Activated T-helper 2 cell treated with anti-CD3 and anti-CD28 coated beads, Interferon-gamma antibody, Interleukin-2, Interleukin-4, amounts not matched to agents 10 μg/mL and 5 μg/mL and 100 μg/mL, durations not matched to agents 14 hours and 24 hours and 36 hours (primary cell): Measurements from ENCODE around the gene BBS1. TPM values are rescaled to one million over a fixed set of nuclear protein-coding genes. Genes with fewer than 3 reads are reported as not detected.

ENCODE experiments used
- DNase-seq: peaks from one replicate; pipeline ENCODE4 v3.0.0; 2021; ENCODE audit warnings: low spot score
- H3K27ac Mint-ChIP-seq: one replicate; pipeline ENCODE4 v1.8.0; 2021; ENCODE audit warnings: mixed read lengths
- H3K27me3 Mint-ChIP-seq: one replicate; pipeline ENCODE4 v1.8.0; 2021; ENCODE audit warnings: low read depth, mixed read lengths
- H3K36me3 Mint-ChIP-seq: one replicate; pipeline ENCODE4 v1.8.0; 2021; ENCODE audit warnings: low read depth, mixed read lengths
- H3K4me1 Mint-ChIP-seq: one replicate; pipeline ENCODE4 v1.8.0; 2021; ENCODE audit warnings: low read depth, mixed read lengths
- H3K4me3 Mint-ChIP-seq: one replicate; pipeline ENCODE4 v1.8.0; 2021; ENCODE audit warnings: low read depth, mild to moderate bottlenecking, moderate library complexity, mixed read lengths
- H3K9me3 Mint-ChIP-seq: one replicate; pipeline ENCODE4 v1.8.0; 2021; ENCODE audit warnings: mixed read lengths
- intact Hi-C: fragments of 100-400 bp; cut with micrococcal nuclease; formaldehyde crosslinking; loops from one replicate; pipeline ENCODE4 v1.15.1; 2023
- total RNA-seq: library from RNA; stranded (reverse); gene quantifications from 2 replicates; pipeline ENCODE4 v1.2.3, GENCODE V29; 2022

The BBS1 gene
- total RNA-seq, 1 donor from 2014 or later = 14.9 TPM

DNA sequence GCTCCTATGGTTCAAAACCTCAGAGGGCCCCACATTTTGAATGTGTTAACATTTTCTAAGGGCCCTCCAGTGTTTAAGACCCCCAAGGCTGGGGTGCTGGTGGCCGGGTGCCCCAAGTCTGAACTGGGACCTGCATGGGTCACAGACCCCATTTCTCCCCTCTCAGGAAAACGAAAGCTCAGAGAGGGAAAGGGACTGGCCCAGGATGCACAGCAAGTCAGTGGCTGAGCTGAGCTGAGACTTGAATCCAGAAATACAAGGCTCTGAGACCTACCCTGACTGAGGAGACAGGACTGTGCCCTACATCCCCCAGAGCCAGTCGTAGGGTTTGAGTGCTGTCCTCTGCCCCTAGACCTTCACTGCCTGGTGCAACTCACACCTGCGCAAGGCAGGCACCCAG lies 40.5 kb downstream of the BBS1 start:
- Mint-ChIP-seq H3K4me1 (peaks cover 1% of the 10 kb centered on the region), H3K27ac (no peak overlapping the region)

DNA sequence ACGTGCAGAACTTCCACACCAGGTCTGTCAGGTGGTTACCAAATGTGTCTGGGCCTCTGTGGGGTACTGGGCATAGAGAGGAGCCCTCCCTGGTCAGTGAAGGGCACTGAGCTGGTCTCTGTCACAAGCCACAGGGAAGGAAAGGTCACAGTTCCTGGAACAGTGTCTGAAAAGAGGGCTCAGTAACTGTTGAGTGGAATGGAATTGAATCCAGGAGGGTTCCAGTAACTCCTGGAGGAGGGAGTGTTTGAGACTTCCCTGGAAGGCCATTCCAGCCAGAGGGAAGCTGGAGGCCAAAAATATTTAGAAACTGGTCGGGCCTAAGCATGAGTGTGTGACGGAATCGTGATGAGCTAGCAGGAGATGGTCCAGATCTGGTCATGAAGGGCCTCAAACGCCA lies 44.2 kb downstream of the BBS1 start:
- no peak overlapping the region for H3K4me3 Mint-ChIP-seq
- intact Hi-C loops = no loop called here
- H3K4me1 Mint-ChIP-seq = no peaks in the 10 kb centered on the region
- H3K36me3 Mint-ChIP-seq = no peaks in the 10 kb centered on the region
- no peaks in the 10 kb centered on the region for H3K9me3 Mint-ChIP-seq
- H3K27ac Mint-ChIP-seq = no peak overlapping the region
- peaks cover 11% of the 10 kb centered on the region for H3K27me3 Mint-ChIP-seq
- DNase-seq = no peak

More for the DNA sequence above, 40.5 kb downstream of the BBS1 start:
- H3K4me3 Mint-ChIP-seq = no peak overlapping the region
- peaks cover 15% of the 10 kb centered on the region for H3K27me3 Mint-ChIP-seq
- DNase-seq = no peak
- H3K36me3 Mint-ChIP-seq = no peaks in the 10 kb centered on the region
- intact Hi-C loops = no loop called here
- no peaks in the 10 kb centered on the region for H3K9me3 Mint-ChIP-seq

DNA sequence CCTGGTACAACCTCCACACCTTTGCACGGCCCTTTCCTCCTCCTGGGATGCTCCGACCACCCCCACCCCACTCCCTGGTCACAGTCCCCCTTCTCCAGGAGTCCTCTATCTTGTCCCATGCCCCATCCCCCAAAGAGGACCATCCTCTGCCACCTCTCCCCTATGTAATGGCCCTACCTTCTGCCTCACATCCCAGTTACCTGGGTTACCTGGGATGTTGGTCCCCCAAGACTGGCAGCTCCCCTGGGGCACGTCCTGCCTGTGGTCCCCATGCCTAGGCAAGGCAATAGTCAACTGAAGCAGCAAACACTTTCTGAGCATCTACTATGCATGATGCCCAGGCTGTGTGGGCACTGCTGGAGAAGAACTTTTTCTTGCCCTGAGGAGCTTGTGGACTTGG lies 45.0 kb downstream of the BBS1 start:
- no peaks in the 10 kb centered on the region for H3K4me1 Mint-ChIP-seq
- no peaks in the 10 kb centered on the region for H3K9me3 Mint-ChIP-seq
- no peak overlapping the region for H3K4me3 Mint-ChIP-seq
- H3K36me3 Mint-ChIP-seq = no peaks in the 10 kb centered on the region
- peaks cover 6% of the 10 kb centered on the region for H3K27me3 Mint-ChIP-seq
- H3K27ac Mint-ChIP-seq = no peak overlapping the region
- DNase-seq = no peak
- intact Hi-C loops = no loop called here

DNA sequence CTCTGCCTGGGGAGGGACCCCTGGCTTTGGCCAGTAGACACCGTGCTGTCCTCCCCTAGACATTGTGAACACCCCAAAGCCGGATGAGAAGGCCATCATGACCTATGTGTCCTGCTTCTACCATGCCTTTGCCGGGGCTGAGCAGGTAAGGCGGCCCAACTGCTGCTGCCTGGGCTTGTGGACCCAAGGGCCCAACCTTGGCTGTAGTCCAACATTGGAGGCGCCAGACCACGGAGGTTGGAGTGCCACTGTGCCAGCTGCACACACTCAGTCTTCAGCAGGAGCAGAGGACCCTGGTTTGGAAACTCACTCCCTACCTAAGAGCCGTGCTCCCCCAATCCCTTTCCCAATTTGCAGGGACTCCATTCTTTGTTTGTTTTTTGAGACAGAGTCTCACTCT lies 45.7 kb downstream of the BBS1 start:
- H3K4me3 Mint-ChIP-seq = no peak overlapping the region

DNA sequence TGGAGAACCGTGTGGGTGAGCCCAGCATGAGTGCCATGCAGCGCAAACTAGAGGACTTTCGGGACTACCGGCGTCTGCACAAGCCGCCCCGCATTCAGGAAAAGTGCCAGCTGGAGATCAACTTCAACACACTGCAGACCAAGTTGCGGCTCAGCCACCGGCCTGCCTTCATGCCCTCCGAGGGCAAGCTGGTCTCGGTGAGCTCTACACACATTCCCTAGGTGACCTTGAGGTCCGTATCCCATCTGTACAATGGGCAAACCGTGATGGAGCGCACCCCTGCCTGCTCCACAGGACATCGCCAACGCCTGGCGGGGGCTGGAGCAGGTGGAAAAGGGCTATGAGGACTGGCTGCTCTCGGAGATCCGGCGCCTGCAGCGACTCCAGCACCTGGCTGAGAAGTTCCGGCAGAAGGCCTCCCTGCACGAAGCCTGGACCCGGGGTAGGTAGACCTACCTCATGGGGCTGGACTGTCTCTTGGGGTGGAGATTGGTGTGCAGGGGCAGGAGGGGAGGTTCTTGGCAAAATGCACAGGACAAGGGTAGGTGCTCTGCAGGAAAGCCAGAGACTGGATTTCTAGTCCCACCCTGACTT lies 47.4 kb downstream of the BBS1 start:
- H3K4me3 Mint-ChIP-seq = no peak overlapping the region
- H3K4me1 Mint-ChIP-seq = no peaks in the 10 kb centered on the region
- H3K27me3 Mint-ChIP-seq = peaks cover 6% of the 10 kb centered on the region
- no peak for DNase-seq
- no peaks in the 10 kb centered on the region for H3K9me3 Mint-ChIP-seq
- H3K27ac Mint-ChIP-seq = no peak overlapping the region
- intact Hi-C loops = no loop called here
- H3K36me3 Mint-ChIP-seq = no peaks in the 10 kb centered on the region

More for the DNA sequence above, 45.7 kb downstream of the BBS1 start:
- Mint-ChIP-seq H3K27ac (no peak overlapping the region), H3K36me3 (no peaks in the 10 kb centered on the region), H3K27me3 (peaks cover 6% of the 10 kb centered on the region), H3K4me1 (no peaks in the 10 kb centered on the region), H3K9me3 (no peaks in the 10 kb centered on the region)
- intact Hi-C loops = no loop called here
- no peak for DNase-seq

DNA sequence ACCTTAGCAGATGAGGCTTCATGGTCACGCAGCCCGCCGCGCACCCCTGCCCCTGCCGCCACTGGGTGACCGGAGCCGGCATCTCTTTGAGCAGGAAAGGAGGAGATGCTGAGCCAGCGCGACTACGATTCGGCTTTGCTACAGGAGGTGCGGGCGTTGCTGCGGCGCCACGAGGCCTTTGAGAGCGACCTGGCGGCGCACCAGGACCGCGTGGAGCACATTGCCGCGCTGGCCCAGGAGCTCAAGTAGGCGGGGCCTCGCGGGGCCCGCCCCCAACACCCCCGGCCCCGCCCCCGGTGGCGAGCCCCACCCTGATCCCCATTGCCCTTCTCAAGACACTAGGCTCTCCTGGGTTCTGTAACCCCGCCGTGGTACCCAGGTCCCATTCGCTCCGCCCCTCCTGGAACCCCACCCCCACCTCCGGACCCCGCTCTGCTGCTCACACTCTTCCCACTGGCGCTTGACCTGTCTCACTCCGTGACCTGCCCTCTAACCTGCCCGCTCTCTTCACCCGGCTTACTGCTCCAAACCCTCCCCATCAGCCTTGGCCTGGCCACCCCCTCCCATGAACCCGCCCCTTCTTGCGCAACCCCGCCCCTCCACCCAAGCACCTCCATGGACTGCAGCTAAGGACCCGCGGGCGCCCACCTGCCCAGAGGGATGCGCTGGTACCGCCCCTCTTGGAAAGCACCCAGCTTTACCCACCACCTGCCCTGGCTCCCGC lies 48.9 kb downstream of the BBS1 start:
- Mint-ChIP-seq H3K9me3 (no peaks in the 10 kb centered on the region), H3K36me3 (no peaks in the 10 kb centered on the region), H3K27ac (no peak overlapping the region), H3K4me1 (no peaks in the 10 kb centered on the region), H3K4me3 (no peak overlapping the region), H3K27me3 (peaks cover 6% of the 10 kb centered on the region)
- DNase-seq = no peak
- intact Hi-C loops = no loop called here

DNA sequence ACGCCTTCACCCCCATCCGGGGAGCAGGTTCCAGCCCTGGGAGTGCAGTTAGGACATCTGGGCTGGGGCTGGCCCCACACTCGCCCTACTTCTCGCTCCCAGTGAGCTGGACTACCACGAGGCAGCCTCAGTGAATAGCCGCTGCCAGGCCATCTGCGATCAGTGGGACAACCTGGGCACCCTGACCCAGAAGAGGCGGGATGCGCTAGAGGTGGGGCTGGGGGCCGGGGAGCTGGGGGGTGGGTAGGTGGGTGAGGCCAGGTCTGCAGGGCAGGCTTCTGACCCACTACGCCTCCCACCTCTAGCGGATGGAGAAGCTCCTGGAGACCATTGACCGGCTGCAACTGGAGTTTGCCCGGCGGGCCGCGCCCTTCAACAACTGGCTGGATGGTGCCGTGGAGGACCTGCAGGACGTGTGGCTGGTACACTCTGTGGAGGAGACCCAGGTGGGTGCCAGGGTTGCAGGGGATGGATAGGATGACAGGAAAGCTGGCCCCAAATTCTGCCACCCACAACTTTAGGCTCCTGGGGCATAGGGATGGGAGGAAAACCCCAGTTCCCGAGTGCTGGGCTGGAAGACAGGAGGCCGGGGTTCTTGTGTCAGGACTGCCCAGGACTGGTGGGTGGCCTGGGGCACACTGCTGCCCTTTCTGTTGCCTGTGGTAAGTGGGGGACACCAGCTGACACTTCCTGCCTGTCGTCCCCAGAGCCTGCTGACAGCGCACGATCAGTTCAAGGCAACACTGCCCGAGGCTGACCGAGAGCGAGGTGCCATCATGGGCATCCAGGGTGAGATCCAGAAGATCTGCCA lies 49.6 kb downstream of the BBS1 start:
- no peaks in the 10 kb centered on the region for H3K36me3 Mint-ChIP-seq
- H3K27ac Mint-ChIP-seq = no peak overlapping the region
- intact Hi-C loops = loop anchor here (10.0 kb wide), 1 partner anchor 275 kb away; no protein-coding TSS in a partner anchor
- H3K4me1 Mint-ChIP-seq = no peaks in the 10 kb centered on the region
- H3K27me3 Mint-ChIP-seq = peaks cover 6% of the 10 kb centered on the region
- H3K4me3 Mint-ChIP-seq = no peak overlapping the region
- DNase-seq = no peak
- no peaks in the 10 kb centered on the region for H3K9me3 Mint-ChIP-seq

DNA sequence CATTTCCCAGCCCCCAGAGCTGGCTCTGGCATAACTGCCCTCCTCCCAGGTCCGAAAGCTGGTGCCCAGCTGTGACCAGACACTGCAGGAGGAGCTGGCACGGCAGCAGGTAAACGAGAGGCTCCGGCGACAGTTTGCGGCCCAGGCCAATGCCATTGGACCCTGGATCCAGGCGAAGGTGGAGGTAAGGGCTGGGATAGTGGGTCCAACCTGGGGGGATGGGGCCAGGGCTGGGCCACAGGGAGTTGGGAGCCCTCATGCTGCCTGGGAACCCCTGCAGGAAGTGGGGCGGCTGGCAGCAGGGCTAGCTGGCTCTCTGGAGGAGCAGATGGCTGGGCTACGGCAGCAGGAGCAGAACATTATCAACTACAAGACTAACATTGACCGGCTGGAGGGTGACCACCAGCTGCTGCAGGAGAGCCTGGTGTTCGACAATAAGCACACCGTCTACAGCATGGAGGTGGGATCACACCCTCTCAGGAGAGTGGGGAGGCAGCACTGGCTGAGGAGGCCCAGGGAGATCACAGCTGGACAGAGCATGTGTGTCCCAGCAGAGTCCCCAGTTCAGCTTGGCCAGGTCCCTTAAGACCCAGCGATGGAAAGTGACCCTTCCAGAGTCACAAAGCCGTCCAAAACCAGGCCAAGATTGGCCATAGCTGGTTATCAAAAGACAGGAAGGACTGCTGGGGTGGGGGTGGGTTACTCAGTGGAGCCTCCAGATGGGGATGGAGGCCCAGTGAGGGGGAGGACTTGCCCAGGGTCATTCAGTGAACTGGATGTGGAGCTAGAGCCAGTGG lies 50.9 kb downstream of the BBS1 start:
- Mint-ChIP-seq H3K4me1 (no peaks in the 10 kb centered on the region), H3K27ac (no peak overlapping the region), H3K27me3 (peaks cover 10% of the 10 kb centered on the region), H3K36me3 (no peaks in the 10 kb centered on the region), H3K9me3 (no peaks in the 10 kb centered on the region), H3K4me3 (no peak overlapping the region)
- intact Hi-C loops = loop anchor here (10.0 kb wide), 1 partner anchor 273 kb away; no protein-coding TSS in a partner anchor
- DNase-seq = no peak

DNA sequence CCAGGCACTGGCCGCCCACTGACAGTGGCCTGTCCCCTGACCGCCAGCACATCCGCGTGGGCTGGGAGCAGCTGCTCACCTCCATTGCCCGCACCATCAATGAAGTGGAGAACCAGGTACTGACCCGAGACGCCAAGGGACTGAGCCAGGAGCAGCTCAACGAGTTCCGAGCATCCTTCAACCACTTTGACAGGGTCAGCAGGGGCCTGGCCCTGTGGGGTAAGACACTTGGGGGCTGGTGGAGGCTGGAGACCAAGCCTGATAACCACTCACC lies 51.5 kb downstream of the BBS1 start:
- no peak overlapping the region for H3K27ac Mint-ChIP-seq
- H3K36me3 Mint-ChIP-seq = no peaks in the 10 kb centered on the region
- H3K9me3 Mint-ChIP-seq = no peaks in the 10 kb centered on the region
- H3K4me1 Mint-ChIP-seq = no peaks in the 10 kb centered on the region
- no peak for DNase-seq
- no peak overlapping the region for H3K4me3 Mint-ChIP-seq
- peaks cover 12% of the 10 kb centered on the region for H3K27me3 Mint-ChIP-seq
- intact Hi-C loops = loop anchor here (10.0 kb wide), 1 partner anchor 273 kb away; no protein-coding TSS in a partner anchor

DNA sequence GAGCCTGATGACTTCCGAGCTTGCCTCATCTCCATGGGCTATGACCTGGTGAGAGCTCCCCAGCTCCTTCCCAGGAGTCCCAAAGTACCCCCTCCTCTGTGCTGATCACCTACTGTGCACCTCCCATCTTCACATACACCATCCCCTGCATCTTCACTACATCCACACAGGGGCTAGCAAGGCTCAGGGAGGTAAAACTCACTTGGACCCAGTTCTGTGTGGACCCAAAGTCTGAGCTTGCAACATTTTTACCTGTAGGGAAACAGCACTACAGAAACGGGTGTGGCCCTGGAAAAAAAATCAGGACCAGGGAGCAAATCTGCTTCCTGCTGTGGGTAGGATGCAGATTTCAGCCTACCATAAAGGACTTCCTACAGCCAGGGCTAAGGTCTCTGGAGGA lies 51.8 kb downstream of the BBS1 start:
- intact Hi-C loops = loop anchor here (10.0 kb wide), 1 partner anchor 273 kb away; no protein-coding TSS in a partner anchor
- no peak for DNase-seq

DNA sequence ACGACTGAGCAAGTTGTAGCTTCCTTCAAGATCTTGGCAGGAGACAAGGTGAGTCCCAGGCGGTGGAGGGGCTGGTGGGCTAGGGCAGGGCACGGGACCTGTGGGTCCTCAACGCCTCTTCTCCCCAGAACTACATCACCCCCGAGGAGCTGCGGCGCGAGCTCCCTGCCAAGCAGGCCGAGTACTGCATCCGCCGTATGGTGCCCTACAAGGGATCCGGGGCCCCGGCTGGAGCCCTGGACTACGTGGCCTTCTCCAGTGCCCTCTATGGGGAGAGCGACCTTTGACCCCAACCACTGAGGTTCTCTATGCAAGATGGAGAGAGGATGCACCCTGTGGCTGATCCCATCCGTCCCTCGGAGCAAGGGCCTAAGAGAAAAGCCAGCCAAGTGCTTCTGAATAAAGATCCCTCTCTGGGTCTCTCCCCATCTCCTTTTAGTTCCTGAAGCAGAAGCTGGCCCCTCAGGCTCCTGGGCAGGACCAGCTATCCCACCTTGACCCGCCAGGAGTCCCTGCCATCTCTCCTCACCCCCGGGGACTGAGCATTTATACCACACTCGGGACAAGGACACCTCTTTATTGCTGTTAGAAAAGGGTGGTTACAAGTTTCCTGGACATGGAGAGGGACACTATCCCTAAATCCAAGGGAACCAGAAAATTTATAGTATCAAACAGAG lies 52.6 kb downstream of the BBS1 start:
- H3K27me3 Mint-ChIP-seq = peaks cover 15% of the 10 kb centered on the region
- no peak for DNase-seq
- no peak overlapping the region for H3K4me3 Mint-ChIP-seq
- H3K9me3 Mint-ChIP-seq = no peaks in the 10 kb centered on the region
- intact Hi-C loops = loop anchor here (10.0 kb wide), 1 partner anchor 272 kb away; no protein-coding TSS in a partner anchor
- H3K36me3 Mint-ChIP-seq = no peaks in the 10 kb centered on the region
- H3K4me1 Mint-ChIP-seq = no peaks in the 10 kb centered on the region
- H3K27ac Mint-ChIP-seq = no peak overlapping the region

More for the DNA sequence above, 51.8 kb downstream of the BBS1 start:
- Mint-ChIP-seq H3K9me3 (no peaks in the 10 kb centered on the region), H3K4me1 (no peaks in the 10 kb centered on the region), H3K27ac (no peak overlapping the region), H3K27me3 (peaks cover 13% of the 10 kb centered on the region), H3K4me3 (no peak overlapping the region), H3K36me3 (no peaks in the 10 kb centered on the region)

DNA sequence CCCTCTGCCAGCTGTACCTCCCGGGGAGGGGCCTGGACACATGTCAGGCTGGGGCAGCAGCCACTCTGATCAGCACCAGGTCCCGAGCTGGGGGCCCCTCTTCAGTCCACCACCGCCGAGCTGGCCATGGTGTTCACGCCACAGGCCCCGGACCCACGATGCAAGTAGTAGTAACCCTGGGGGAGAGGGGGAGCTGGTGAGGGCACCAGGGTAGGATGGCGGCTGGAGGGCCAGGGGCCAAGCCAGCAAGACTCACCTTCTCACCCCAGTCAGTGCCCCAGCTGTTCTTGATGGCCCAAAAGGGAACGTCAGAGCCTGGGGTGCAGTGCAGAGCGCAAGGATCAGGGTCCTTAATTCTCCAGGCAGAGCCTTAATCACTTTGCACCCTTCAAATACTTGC lies 53.4 kb downstream of the BBS1 start:
- Mint-ChIP-seq H3K4me3 (no peak overlapping the region), H3K9me3 (no peaks in the 10 kb centered on the region), H3K27ac (no peak overlapping the region), H3K4me1 (peaks cover 2% of the 10 kb centered on the region), H3K27me3 (peaks cover 16% of the 10 kb centered on the region), H3K36me3 (no peaks in the 10 kb centered on the region)
- intact Hi-C loops = loop anchor here (10.0 kb wide), 1 partner anchor 271 kb away; no protein-coding TSS in a partner anchor
- DNase-seq = no peak
